Calu3 (cell line): Measurements from ENCODE around the gene TTLL11. TPM values are rescaled to one million over a fixed set of nuclear protein-coding genes. Genes with fewer than 3 reads are reported as not detected.

Source experiments
- BruUV-seq: library from RNA; stranded (reverse); fragments of 400-500 nt; replicated peaks from 2 replicates; lab custom pipeline; 2021; lab: Mats Ljungman, UMichigan
- CTCF ChIA-PET: fragments of 300-600 bp; sonication (Branson Sonifier 250); formaldehyde crosslinking; loops from one replicate; lab custom pipeline; 2022; ENCODE audit warnings: antibody characterized with exemption; lab: Charles Lee
- DNase-seq: peaks from one replicate; pipeline ENCODE4 v3.0.0; 2022
- H3K27ac Mint-ChIP-seq: one replicate; pipeline ENCODE4 v1.8.0; 2022; ENCODE audit warnings: mixed read lengths; ENCODE audit not compliant: unreplicated experiment
- H3K27me3 Mint-ChIP-seq: one replicate; pipeline ENCODE4 v1.8.0; 2022; ENCODE audit warnings: mixed read lengths; ENCODE audit not compliant: unreplicated experiment
- H3K36me3 Mint-ChIP-seq: one replicate; pipeline ENCODE4 v1.8.0; 2022; ENCODE audit warnings: mild to moderate bottlenecking, moderate library complexity, mixed read lengths; ENCODE audit not compliant: insufficient read depth, unreplicated experiment
- H3K4me1 Mint-ChIP-seq: one replicate; pipeline ENCODE4 v1.8.0; 2022; ENCODE audit warnings: mild to moderate bottlenecking, low read depth, mixed read lengths; ENCODE audit not compliant: unreplicated experiment
- H3K4me3 Mint-ChIP-seq: one replicate; pipeline ENCODE4 v1.8.0; 2022; ENCODE audit warnings: mild to moderate bottlenecking, low read depth, moderate library complexity, mixed read lengths; ENCODE audit not compliant: unreplicated experiment
- H3K9me3 Mint-ChIP-seq: one replicate; pipeline ENCODE4 v1.8.0; 2022; ENCODE audit warnings: low read depth, mixed read lengths; ENCODE audit not compliant: unreplicated experiment
- CTCF ChIP-seq: fragments of 200-600 bp; IDR thresholded peaks from one replicate; pipeline ENCODE4 v1.8.0; 2022; ENCODE audit warnings: antibody characterized with exemption; ENCODE audit not compliant: unreplicated experiment
- intact Hi-C: fragments of 100-400 bp; cut with micrococcal nuclease; formaldehyde crosslinking; loops from one replicate; pipeline ENCODE4 v1.10.0; 2022; ENCODE audit not compliant: unreplicated experiment
- total RNA-seq: library from RNA; stranded (reverse); gene quantifications from 2 replicates; pipeline ENCODE4 v1.2.3, GENCODE V29; 2022

TTLL11 gene
- total RNA-seq, 1 experiment from 2014 or later, result 10.5 TPM

GRCh38 chr9:121810489-121810888 lies 282.6 kb downstream of the TTLL11 start:
- intact Hi-C loops, result no loop called here
- CTCF ChIA-PET, result no interaction called here
- H3K4me3 Mint-ChIP-seq, result no peak overlapping the region
- no peaks in the 10 kb centered on the region for H3K4me1 Mint-ChIP-seq
- no peaks in the 10 kb centered on the region for H3K36me3 Mint-ChIP-seq
- DNase-seq, result no peak
- no peak overlapping the region for H3K27ac Mint-ChIP-seq
- H3K27me3 Mint-ChIP-seq, result no peaks in the 10 kb centered on the region
- H3K9me3 Mint-ChIP-seq, result no peaks in the 10 kb centered on the region
- BruUV-seq, result no TSS peak
- TF ChIP-seq CTCF, result no peak

GRCh38 chr9:121809356-121810050 lies 283.6 kb downstream of the TTLL11 start:
- no TSS peak for BruUV-seq
- no peak for DNase-seq
- CTCF ChIA-PET, result no interaction called here
- no peak for TF ChIP-seq CTCF
- intact Hi-C loops, result no loop called here
- no peaks in the 10 kb centered on the region for H3K9me3 Mint-ChIP-seq
- H3K4me3 Mint-ChIP-seq, result no peak overlapping the region
- no peaks in the 10 kb centered on the region for H3K4me1 Mint-ChIP-seq
- no peaks in the 10 kb centered on the region for H3K36me3 Mint-ChIP-seq
- H3K27me3 Mint-ChIP-seq, result no peaks in the 10 kb centered on the region
- no peak overlapping the region for H3K27ac Mint-ChIP-seq

- no TSS peak for BruUV-seq
- no peak overlapping the region for H3K4me3 Mint-ChIP-seq
- no peak for TF ChIP-seq CTCF
- intact Hi-C loops, result no loop called here
- H3K27ac Mint-ChIP-seq, result no peak overlapping the region
- H3K27me3 Mint-ChIP-seq, result no peaks in the 10 kb centered on the region
- CTCF ChIA-PET, result no interaction called here
- DNase-seq, result no peak
- H3K9me3 Mint-ChIP-seq, result no peaks in the 10 kb centered on the region
- H3K4me1 Mint-ChIP-seq, result no peaks in the 10 kb centered on the region
- H3K36me3 Mint-ChIP-seq, result no peaks in the 10 kb centered on the region
Measured at GRCh38 chr9:121808781-121809180, 284.3 kb downstream of the TTLL11 start.

GRCh38 chr9:121807823-121808278 lies 285.3 kb downstream of the TTLL11 start:
- CTCF ChIA-PET, result no interaction called here
- no peak overlapping the region for H3K4me3 Mint-ChIP-seq
- no peaks in the 10 kb centered on the region for H3K27me3 Mint-ChIP-seq
- DNase-seq, result no peak
- no peaks in the 10 kb centered on the region for H3K4me1 Mint-ChIP-seq
- H3K27ac Mint-ChIP-seq, result no peak overlapping the region
- no peaks in the 10 kb centered on the region for H3K9me3 Mint-ChIP-seq
- no TSS peak for BruUV-seq
- intact Hi-C loops, result no loop called here
- no peak for TF ChIP-seq CTCF
- H3K36me3 Mint-ChIP-seq, result no peaks in the 10 kb centered on the region
